ENCODE results near the gene PEAK3. TPM values are rescaled to one million over a fixed set of nuclear protein-coding genes. Genes with fewer than 3 reads are reported as not detected.

Gene PEAK3
- 0.44 TPM for total RNA-seq

DNA sequence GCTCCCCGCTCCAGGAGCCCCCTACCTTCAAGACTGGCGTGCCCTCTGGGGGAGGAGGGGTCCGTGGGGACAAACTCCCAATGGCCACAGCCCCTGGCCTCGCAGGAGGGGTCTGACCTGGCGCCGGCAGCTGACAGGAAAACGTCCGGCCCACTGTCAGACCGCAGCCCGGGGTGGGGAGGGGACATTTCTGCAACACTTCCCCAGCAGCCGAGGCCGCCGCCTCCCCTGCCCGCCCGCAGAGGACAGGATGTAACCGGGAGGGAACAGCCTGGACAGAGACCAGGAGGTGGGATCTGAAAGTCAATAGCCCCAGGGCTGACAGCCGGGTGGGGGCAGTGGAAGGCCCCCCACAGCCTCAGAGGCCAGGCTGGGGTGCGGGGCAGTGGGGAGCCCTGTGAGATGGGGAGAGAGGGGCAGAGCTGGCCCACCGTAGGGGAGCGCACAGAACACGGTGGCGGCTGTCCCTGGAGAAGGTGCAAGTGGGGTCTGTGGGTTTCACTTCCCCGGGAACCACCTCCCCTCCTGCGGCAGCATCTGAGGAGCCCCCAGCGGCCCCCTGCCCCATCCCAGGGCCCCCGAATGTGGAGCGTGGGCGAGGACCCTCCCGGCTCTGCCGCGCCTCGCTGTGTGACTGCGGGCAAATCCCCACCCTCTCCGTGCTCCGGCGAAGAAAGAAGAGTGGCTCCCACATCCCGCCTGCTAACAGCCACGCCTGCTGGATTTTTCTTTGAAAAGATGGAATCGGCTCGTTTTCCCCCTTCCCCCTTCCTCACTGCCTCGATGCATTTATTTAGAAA lies at the start of gene PEAK3:
Gene PEAK3, minus strand, starts transcription at position 114 of the 800 bp plus-strand sequence. CDS start 1,244 bp downstream, outside the sequence.

DNA sequence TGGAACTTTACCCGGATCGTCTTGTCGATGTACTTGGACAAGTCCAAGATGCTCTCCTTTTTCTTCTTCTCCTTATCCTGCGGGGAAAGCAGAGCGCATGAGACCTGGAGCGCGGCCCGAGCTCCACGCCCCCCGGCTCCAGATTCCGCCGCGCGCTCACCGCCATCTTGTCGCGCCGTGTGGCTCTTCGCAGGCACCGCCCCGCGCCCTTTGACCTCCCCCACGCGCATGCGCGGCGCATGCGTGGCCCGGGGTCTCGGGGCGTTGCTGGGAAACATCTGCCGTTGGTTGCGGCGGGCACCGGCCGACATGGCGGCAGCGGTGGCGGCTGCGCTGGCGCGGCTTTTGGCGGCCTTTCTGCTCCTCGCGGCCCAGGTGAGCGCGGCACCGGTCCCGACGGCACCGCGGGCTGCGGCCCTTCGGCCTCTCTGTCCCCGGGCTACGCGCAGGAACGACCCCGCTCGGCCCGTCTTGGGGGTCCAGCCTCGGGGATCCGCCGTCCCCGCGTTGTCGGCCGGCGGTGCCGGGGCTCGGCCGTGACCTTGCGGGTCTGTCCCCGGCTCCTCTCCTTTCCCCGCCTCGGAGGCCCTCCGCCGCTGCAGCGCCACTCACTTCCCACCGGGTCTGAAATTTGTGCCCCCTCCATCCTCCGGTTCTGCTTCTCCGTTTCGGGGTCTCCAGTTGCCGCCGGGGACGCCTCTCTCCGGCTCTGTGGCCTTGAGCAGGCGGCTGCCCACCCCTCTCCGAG lies 46.6 kb upstream of the PEAK3 start, which contains the start of the genes LSM7 and SPPL2B:
Gene LSM7, minus strand, starts transcription at position 186 of the 748 bp plus-strand sequence. Its CDS starts 20 bp downstream, at position 166.
Gene SPPL2B, plus strand, starts transcription at position 284 of the 748 bp plus-strand sequence. Its CDS starts 26 bp downstream, at position 310.

DNA sequence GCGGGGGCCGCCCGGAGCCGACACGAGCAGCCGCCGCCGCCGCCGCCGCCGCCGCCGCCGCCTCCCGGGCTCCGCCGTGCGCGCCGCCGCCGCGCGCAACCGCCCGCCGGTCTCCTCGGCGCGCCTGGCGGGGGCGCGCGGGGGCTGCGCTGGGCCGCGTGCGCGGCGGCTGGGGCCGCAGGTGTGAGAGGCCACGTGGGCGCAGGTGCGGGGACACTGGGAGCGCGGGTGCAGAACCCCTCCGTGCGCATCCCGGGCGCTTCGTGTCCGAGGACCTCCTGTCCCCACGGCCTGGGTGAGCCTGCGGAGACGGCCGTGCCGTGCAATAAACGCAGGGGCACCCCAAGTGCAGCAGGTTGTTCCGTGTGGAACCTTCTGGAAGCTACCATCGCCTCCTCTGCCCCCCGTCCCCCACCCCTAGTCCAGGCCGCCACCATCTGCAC lies 26.2 kb upstream of the PEAK3 start, which contains the start of gene LINGO3:
Gene LINGO3, minus strand, starts transcription at position 41 of the 443 bp plus-strand sequence. CDS start 16,378 bp downstream, outside the sequence.

GRCh38 chr19:2255982-2256685 lies 25.8 kb downstream of the PEAK3 start, which contains the start of gene JSRP1:
TSS of gene JSRP1 (minus strand) at chr19:2256417. CDS start at chr19:2255314, 1,103 bp downstream.

GRCh38 chr19:2249010-2249866 lies 32.7 kb downstream of the PEAK3 start, which contains the start of gene AMH:
TSS of gene AMH (plus strand) at chr19:2249323. CDS start at chr19:2249333, 10 bp downstream.

DNA sequence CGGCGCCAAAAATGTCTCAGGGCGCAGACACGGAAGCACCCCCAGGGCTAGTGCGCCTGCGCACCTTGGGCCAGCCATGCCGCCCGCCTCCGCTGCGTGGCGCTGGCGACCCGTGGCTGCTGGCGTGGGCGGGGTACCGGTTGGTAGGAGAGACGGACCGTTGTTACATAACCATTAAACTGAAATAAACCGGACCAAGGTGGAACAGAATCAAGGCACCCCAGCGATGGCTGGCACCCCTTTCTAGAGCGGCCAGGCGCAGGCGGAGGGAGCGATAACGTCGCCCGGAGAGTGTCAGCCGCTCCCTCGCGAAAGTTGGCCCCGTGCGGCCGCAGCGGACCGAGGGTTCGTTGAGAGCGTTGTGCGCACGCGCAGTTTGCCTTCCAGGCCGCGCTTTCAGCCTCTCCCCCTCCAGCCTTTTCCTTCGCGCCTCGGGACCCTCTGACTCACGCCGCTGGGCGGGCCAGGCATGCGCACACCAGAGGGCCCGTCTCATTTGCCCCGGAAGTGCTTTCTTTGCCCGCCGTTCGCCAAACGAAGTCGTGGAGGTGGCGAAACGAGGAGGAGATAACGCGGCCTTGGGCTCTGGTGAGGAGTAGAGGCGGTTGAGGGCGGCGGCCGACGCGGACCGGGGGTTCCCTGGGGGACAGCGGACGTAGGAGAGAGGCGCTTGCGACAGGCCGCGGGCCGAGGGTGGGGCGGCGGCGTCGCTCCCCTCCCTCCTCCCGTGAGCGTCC lies 45.5 kb downstream of the PEAK3 start, which contains the start of the genes PLEKHJ1 and SF3A2:
Gene PLEKHJ1, minus strand, starts transcription at position 16 of the 737 bp plus-strand sequence. CDS start 81 bp downstream, outside the sequence.
Gene SF3A2, plus strand, starts transcription at position 511 of the 737 bp plus-strand sequence. CDS start 6,595 bp downstream, outside the sequence.

Other genes with a start within 250 kb of the PEAK3 start
- 62.2 TPM for gene MKNK2, start 230.9 kb downstream of the PEAK3 start, total RNA-seq
- gene MOB3A, start 185.8 kb downstream of the PEAK3 start, total RNA-seq, result 37.2 TPM
- 2.6 TPM for gene IZUMO4, start 185.3 kb downstream of the PEAK3 start, total RNA-seq
- gene AP3D1, start 130.6 kb downstream of the PEAK3 start, total RNA-seq, result 90.0 TPM
- gene DOT1L, start 118.2 kb downstream of the PEAK3 start, total RNA-seq, result 19.2 TPM
- 56.4 TPM for gene PLEKHJ1, start 45.8 kb downstream of the PEAK3 start, total RNA-seq
- gene SF3A2, start 45.4 kb downstream of the PEAK3 start, total RNA-seq, result 57.7 TPM
- gene AMH, start 32.9 kb downstream of the PEAK3 start, total RNA-seq, result 0.82 TPM
- 5.2 TPM for gene JSRP1, start 25.8 kb downstream of the PEAK3 start, total RNA-seq
- gene LINGO3, start 26.0 kb upstream of the PEAK3 start, total RNA-seq, result 12.9 TPM
- gene LSM7, start 46.4 kb upstream of the PEAK3 start, total RNA-seq, result 112 TPM
- 58.5 TPM for gene SPPL2B, start 46.5 kb upstream of the PEAK3 start, total RNA-seq
- gene TMPRSS9, start 78.1 kb upstream of the PEAK3 start, total RNA-seq, result 1.0 TPM
- gene TIMM13, start 145.4 kb upstream of the PEAK3 start, total RNA-seq, result 32.5 TPM
- 56.0 TPM for gene LMNB2, start 174.8 kb upstream of the PEAK3 start, total RNA-seq
- gene GADD45B, start 194.0 kb upstream of the PEAK3 start, total RNA-seq, result 32.1 TPM